Pulmonary artery endothelial cell (primary cell): ENCODE measurements around the gene ERCC1. TPM values are rescaled to one million over a fixed set of nuclear protein-coding genes. Genes with fewer than 3 reads are reported as not detected.
"Not testable (repeated sequence)": the region's sequence is repeated elsewhere in the genome, so short reads cannot be mapped to it uniquely, and the experiment has no call there.

Experiments used
- DNase-seq: peaks from one replicate; pipeline ENCODE4 v3.0.0-alpha.2; 2011; ENCODE audit warnings: low read depth, low spot score
- total RNA-seq: library from RNA; depleted of rRNA; stranded (reverse); fragments of >200 nt; gene quantifications from 2 replicates; pipeline ENCODE4 v1.2.3, GENCODE V29; 2014

The ERCC1 gene
- total RNA-seq, 1 donor from 2014 or later = 157 TPM

GRCh38 chr19:45429896-45430295, 6.2 kb upstream of the ERCC1 start:
- not testable (repeated sequence) for DNase-seq

- no peak for DNase-seq
These were observed 4.9 kb upstream of the ERCC1 start for GRCh38 chr19:45428384-45429231.

- peak; percentile 93 for DNase-seq
These were observed 708 bp upstream of the ERCC1 start for GRCh38 chr19:45424191-45425058.

- DNase-seq = no peak
These were observed 606 bp downstream of the ERCC1 start for GRCh38 chr19:45423033-45423588.

GRCh38 chr19:45421947-45422498, 1.7 kb downstream of the ERCC1 start:
- DNase-seq = no peak

- DNase-seq = no peak
These were observed 2.8 kb downstream of the ERCC1 start for GRCh38 chr19:45420871-45421270.

GRCh38 chr19:45420356-45420755, 3.4 kb downstream of the ERCC1 start:
- no peak for DNase-seq

- DNase-seq = no peak
These were observed 3.8 kb downstream of the ERCC1 start for GRCh38 chr19:45419895-45420294.

- DNase-seq = no peak
These were observed 4.3 kb downstream of the ERCC1 start for GRCh38 chr19:45419396-45419795.

GRCh38 chr19:45418802-45419201, 4.9 kb downstream of the ERCC1 start:
- DNase-seq = no peak

GRCh38 chr19:45417151-45417550, 6.6 kb downstream of the ERCC1 start:
- no peak for DNase-seq

GRCh38 chr19:45414468-45414867, 9.2 kb downstream of the ERCC1 start:
- no peak for DNase-seq

GRCh38 chr19:45413497-45413896, 10.2 kb downstream of the ERCC1 start:
- DNase-seq = no peak

- DNase-seq = not testable (repeated sequence)
These were observed 13.4 kb downstream of the ERCC1 start for GRCh38 chr19:45410330-45410729.

GRCh38 chr19:45409557-45409920, 14.2 kb downstream of the ERCC1 start:
- DNase-seq = no peak

GRCh38 chr19:45408830-45409556, 14.7 kb downstream of the ERCC1 start:
- no peak for DNase-seq

GRCh38 chr19:45408121-45408520, 15.6 kb downstream of the ERCC1 start:
- DNase-seq = no peak

- not testable (repeated sequence) for DNase-seq
These were observed 16.1 kb downstream of the ERCC1 start for GRCh38 chr19:45407585-45407984.

GRCh38 chr19:45407091-45407375, 16.7 kb downstream of the ERCC1 start:
- no peak for DNase-seq

GRCh38 chr19:45406226-45407090, 17.3 kb downstream of the ERCC1 start, which contains the start of gene POLR1G:
Gene POLR1G, plus strand, starts transcription at chr19:45406644. Its CDS starts 53 bp downstream, at chr19:45406697.
- DNase-seq = peak; percentile 32
